GM19043 (cell line): Measurements from ENCODE around the gene ANKRD36.
"Not testable (repeated sequence)": the region's sequence is repeated elsewhere in the genome, so short reads cannot be mapped to it uniquely, and the experiment has no call there.

Experiments used
- ATAC-seq: cut with Tn5 transposase; IDR thresholded peaks from one replicate; pipeline ENCODE4 v1.9.1; 2021; ENCODE audit warnings: low read depth; ENCODE audit not compliant: unreplicated experiment

Gene ANKRD36

DNA sequence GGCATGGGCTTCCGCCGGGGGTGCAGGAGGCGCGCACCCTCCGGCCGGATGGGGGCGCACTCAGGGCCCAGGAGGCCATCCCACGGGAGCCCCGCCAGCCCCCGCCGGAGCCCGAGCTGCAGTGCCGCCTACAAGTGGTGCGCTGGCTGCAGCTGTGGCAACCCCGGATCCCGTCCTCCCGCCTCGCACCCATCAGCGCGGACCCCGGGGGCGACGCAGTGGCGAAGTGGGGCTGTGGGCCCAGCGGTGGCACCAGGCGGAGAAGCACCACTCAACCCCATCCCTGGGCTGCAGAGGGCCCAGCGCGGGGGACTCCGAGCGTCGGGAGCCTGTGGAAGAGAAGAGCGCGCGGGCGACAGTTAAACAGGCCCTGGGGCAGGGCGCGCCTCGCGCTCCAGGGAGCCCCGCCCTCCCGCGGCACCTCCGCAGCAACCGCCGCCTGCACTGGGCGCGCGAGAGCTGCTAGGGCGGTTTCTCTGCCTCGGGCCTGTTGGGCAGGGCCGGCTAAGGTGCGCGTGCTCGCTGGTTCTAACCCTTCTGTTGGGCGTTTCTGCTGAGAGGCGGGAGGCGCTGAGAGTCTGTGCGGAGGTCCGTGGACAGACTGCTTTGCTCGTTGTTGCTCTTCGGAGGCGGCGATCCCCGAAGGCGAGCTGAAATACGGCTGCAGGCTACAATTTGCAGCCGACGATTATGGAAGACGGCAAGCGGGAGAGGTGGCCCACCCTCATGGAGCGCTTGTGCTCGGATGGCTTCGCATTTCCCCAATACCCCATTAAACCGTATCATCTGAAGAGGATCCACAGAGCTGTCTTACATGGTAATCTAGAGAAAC is at the start of gene ANKRD36:
ANKRD36 (plus strand) TSS at position 104 of the 832 bp plus-strand sequence; CDS start at position 691, 587 bp downstream.
- peak; percentile 95 for ATAC-seq

DNA sequence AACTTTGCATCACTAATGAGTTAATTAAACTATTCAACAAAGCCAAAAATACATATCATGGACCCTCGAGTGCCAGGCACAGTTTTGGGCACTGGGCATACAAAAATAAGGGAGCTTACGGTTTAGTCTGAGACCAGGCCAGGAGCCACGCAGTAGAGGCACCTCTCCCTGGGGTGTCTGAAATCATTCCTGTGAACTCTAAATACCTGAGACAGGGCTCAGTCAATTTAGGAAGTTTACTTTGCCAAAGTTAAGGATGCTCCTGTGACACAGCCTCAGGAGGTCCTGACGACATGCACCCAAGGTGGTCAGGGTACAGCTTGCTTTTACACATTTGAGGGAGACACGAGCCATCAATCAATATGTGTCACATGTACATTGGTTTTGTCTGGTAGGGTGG is 46.9 kb upstream of the ANKRD36 start:
- not testable (repeated sequence) for ATAC-seq

DNA sequence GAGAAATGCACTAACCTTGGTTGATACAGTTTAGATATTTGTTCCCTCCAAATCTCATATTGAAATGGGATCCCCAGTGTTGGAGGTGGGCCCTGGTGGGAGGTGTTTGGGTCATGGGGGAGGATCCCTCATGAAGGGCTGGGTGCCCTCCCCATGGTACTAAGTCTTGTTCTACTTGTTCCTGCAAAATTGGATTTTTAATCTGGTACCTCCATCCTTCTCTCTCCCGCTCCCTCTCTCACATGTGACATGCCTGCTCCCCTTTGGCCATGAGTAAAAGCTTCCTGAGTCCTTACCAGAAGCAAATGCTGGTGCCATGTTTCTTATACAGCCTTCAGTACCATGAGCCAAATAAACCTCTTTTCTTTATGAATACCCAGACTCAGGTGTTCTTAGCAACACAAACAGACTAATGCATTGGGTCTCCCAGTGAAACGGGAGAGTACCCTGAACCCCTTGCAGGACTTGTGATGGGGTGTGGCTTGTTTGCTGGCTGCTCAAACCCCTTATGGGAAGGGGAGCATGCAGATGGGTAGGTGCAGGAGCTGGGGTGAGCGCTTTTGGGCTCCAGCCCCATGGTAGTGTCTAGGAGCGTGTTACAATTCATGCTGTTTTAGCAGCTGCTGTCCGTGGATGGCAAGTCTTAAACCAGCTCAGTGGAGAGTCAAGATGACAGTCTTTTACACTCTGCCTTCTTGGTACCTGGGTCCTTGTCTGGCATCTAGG is 45.5 kb upstream of the ANKRD36 start:
- ATAC-seq = no peak

DNA sequence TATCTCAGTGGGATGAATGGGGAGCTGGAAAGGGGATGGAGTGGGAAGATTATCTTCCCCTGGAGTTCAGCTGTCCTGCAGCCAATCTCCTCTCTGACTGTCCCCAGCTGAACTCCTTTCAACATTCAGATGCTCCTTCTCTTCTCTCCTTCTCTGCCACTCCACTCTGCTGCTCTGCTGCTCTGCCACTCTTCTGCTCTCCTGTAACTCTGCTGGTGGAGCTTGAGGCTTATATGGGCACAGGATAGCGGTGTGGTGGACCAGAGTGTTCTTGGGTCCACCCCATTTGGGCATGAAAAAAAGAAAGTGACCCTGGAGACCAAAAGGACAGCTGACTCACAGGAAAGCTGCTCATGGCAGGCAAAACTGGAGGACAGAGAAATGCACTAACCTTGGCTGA is 44.9 kb upstream of the ANKRD36 start:
- no peak for ATAC-seq

DNA sequence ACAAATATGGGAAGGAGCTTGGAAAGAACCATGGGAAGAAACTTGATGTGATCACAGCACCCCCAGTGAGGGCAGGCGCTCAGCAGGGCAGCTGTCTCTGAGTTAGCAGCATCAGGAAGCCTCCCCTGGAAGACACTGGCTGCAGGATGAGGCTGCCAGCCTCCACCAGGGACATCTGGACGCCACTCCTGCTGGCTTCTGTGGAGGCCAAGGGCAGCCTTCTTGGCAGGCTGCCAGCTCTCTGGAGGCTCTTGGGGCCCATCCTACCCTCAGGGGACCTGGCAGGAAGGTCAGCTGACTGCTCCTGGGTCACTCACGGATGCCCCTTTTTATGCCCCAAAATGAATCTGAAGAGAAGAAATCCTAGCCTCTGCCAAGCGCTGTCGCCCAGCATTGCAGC is 44.2 kb upstream of the ANKRD36 start:
- not testable (repeated sequence) for ATAC-seq

DNA sequence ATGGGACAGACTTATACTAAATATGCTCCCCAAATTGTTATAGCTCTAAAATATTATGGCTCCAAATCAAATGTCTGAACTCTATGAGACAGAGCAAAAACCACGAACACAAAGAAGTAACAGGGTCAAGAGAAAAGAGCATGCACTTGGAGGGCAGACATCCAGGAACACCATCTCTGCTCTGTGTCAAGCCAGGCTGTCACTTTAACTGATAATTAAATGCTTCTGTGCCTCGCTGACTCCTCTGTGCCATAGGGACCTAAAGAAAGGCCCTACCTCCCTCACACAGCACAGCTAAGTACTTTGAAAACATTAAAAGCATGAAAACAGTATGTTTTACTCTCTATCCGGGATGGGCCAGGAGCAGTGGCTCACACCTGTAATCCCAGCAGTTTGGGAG is 42.0 kb upstream of the ANKRD36 start:
- not testable (repeated sequence) for ATAC-seq

DNA sequence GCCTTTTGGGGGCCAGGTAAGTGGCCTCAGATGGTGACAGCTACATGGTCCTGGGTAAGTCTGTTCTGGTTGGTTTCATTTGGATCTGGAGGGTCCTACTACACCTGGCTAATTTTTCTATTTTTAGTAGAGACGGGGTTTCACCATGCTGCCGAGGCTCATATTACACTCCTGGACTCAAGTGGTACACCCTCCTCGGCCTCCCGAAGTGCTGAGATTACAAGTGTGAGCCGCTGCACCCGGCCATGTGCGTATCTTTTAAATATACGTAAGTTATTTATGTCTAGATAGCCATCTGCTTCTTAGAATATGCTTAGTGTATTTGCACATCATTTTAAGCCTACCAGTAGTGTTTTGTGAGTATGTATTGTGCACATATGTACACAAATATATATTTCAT is 35.7 kb upstream of the ANKRD36 start:
- ATAC-seq = not testable (repeated sequence)

DNA sequence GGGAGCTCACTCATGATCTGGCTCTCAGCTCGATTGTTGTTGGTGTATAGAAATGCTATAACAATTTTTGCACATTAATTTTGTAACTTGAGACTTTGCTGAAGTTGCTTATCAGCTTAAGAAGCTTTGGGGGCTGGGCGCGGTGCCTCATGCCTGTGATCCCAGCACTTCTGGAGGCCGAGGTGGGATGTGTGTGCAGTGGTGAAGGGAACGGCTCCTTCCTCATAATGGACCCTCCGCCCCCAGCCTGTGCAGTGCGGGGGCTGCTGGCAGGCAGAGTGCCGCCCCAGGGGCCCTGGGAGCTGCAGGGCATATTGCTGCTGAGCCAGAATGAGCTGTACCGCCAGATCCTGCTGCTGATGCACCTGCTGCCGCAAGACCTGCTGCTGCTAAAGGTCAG is 32.1 kb upstream of the ANKRD36 start:
- ATAC-seq = not testable (repeated sequence)

DNA sequence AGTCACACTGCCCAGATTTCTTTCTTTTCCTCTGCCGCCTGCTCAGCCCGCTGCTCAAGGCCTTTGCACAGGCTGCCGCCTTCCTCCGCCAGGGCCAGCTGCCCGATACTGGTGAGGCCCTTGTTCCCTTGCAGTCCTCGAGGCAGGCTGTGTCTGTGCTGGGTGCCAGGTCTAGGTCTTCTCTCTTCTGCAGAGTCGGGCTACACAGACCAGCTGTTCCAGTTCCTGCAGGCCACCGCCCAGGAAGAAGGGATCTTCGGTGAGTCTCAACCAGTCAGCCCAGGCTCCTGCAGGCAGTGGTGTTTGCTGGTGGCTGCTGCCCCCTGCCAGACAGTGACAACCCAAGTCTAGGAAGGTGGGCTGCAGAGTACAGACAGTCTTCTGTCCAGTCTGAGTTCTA is 30.7 kb upstream of the ANKRD36 start:
- ATAC-seq = not testable (repeated sequence)

DNA sequence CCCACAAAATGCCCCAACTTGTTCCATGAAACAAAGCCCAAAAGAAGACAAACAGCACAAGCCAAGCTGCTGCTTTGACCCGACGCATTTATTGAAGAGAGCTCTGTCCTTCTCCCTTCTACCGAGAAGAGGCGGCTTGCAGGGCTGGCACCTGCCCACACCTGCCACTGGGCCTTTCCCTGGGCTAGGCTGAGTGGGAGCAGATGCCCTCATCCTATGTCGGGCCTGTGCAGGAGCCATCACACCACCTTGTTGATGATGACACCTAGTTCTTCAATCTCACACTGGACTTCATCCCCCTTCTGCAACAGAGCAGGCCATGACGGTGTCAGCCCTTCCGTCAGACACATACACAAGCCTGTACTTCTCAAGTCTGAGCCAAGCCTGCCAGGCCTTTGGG is 29.4 kb upstream of the ANKRD36 start:
- ATAC-seq = not testable (repeated sequence)

DNA sequence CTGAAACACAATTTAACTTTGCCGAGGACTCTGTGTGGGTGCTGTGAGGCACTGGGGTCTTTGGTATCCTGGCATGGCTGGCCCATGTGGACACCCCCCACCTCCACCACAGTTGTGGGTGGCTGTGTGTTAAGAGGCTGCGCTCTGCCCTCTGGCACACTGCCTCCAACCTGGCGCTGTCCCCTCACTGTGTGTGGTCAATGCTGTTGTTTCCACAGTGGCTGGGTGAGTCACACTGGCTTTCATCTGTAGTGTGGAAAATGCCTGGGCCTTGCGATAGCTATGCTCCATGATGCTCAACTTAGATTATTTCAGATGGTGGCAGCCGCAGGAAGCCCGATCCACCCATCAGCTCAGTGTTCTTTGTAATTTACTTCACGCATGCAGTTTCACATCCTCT is 27.9 kb upstream of the ANKRD36 start:
- ATAC-seq = not testable (repeated sequence)

DNA sequence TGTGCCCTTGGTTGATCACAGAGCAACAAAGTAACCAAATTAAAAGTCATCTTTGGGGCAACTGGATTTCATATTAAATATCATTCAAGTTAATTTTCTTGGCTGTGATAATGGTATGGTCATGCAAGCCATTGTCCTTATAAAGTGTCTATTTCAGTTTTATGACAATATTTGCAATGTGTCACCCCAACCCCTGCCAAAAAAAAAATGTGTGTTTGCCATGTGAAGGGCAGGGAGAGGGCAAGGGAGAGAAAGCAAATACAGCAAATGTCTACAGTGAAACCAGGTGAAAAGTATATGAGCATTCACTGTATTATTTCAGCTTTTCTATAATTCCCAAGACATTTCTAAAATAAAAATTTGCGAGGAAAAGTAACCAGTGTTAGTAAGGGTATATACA is 24.2 kb upstream of the ANKRD36 start:
- ATAC-seq = not testable (repeated sequence)

DNA sequence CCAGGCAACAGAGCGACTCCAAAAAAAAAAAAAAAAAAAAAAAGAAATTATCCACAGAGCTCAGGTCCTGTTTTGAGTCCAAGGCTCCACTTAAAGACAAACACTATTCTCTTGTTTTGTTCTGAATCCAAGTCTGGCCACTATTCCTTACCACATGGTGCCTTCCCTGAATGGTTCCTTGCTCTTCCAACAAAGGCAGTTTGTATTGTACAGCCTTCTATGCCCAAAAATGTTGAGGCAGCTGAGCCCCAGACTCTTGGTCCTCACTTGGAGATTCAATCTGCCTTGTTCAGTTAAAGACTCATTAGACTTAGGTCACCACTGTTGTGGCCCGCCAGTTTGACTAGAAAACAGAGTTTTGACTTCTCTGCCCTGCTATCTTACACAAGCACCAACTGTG is 20.0 kb upstream of the ANKRD36 start:
- ATAC-seq = not testable (repeated sequence)

DNA sequence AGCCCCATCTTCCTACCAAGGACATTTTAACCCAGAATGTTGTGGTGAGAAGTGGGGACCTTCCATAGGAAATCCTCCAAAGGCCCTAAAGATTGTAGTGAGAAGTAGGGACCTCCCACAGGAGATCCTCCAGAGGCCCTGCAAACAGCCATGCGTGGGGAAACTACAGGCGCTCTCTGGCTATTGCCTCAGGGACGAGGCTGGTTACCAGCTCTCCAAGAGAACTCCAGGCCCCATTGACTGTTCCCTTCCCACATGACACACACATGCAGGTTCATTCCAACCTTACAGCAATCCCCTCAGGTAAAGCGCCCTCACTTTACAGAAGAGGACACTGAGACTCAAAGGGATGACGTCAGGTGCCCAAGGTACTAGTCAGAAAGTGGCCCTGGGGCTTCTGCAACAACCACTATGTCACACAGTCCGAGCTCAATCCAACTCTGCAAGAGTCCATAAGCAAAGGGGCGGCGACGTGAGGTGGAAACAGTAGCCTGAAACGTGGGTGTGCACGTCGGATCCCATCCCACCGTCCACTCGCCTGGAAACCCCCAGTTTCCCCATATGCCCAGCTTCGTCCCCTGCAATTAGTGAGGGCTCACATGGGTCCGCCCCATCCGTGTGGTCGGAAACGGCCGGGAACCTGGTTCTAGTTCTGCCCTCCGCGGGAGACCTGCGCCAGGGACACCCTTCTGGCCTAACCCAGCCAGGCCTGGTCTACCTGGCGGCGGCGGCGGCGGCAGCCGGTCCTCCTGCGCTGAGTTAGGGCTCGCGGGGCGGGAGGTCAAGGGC is 18.8 kb upstream of the ANKRD36 start:
- peak; percentile 24 for ATAC-seq

DNA sequence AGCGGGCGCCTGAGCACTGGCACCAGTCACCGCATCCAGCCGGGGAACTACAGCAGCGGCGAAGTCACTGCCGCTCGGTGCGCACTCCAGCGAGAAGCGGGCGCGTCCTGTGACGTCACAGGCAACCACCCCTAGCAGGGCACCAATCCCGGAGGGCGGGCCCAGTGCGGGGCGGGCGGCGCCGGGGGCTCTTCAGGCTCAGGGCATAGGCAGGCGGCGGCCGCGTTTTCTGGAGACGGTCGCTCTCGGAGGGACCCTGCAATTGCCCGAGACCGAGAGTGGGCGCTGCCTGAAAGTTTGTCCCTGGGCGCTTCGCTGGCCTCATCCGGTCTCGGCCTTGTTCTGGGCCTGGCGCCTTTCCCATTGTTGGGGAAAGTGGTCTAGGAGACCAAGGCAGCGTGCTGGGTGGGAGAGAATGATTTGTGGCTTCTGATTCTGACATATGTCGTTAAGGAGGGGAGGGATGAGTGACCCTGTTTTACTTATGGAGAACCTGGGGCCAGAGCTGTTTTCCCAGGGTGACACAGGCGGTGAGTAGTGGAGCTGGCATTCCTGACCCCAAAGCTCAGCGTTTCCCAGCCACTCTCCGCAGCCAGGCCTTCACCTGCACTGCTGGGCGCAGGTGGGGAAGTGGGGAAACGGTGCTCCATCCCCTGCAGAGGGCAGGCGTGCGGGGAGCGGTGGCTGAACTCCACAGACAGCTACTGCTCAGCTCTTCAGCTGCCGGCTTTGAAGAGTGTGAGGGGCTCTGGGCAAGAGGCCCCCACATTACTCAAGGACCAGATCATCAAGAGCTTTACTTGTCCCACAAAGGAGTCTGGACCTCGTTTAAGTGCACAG is 18.0 kb upstream of the ANKRD36 start, which contains the start of gene FAHD2B:
FAHD2B (minus strand) TSS at position 111 of the 840 bp plus-strand sequence. CDS start 3,176 bp downstream, outside the sequence.
- peak; percentile 78 for ATAC-seq

DNA sequence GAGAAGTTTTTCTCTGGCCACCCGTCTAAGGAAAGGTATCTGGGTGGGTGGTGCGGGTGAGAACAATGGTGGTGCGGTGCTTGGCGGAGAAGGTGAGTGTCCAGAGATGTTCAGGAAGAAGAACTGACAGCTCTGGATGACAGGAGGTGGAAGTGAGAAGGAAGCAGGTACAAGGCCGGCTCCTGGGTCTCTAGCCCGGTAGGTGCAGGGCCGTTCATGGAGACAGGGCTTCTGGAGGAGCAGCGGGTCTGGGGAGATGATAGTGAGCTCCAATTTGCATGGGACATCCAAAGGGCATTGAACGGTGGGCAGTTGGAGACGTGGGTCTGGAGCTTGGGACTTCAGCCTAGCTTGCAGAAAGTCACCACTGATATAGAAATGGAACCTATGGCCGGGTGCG is 17.3 kb upstream of the ANKRD36 start:
- no peak for ATAC-seq

DNA sequence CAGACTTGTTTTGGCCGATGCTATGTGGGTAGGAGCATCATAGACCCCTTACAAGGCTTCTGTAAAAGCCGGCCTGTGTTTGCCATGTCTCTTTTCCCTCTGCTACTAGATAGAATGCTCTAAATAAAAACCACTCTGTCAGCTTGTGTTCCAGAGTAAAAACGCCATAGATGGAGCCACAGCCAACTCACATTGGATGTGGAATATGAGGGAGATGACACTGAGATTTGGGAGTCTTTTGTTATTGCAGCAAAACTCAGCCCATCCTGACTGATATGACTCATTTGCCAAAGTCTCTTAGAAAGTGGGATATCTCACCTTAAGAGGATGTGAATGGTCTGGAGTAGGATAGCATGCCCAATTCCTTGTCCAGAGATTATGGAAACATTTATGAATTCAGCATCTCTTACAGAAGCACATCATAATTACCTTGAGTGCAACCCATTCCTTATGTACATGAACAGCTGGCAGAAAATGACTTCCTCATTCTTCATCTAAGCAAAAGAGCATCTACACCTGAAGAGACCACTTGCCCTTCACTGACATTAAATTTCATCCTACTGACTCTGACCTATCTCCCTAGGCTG is 14.1 kb upstream of the ANKRD36 start:
- ATAC-seq = not testable (repeated sequence)

DNA sequence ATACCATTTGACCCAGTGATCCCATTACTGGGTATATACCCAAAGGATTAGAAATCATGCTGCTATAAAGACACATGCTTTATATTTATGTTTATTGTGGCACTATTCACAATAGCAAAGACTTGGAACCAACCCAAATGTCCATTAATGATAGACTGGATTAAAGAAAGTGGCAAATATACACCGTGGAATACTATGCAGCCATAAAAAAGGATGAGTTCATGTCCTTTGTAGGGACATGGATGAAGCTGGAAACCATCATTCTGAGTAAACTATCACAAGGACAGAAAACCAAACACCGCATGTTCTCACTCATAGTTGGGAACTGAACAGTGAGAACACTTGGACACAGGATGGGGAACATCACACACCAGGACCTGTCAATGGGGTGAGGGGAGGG is 6.1 kb upstream of the ANKRD36 start:
- not testable (repeated sequence) for ATAC-seq

DNA sequence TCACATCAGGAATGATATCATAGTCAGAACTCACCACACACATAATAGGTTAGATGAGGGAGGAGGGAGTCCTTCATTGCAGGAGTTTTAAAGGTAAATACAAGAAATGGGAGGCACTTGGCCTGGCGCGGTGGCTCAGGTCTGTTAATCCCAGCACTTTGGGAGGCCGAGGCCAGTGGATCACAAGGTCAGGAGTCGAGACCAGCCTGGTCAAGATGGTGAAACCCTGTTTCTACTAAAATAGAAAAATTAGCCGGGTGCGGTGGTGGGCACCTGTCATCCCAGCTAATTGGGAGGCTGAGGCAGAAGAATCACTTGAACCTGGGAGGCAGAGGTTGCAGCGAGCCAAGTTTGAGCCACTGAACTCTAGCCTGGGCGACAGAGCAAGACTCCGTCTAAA is 1.7 kb upstream of the ANKRD36 start:
- ATAC-seq = not testable (repeated sequence)
